DOHH2 (cell line): ENCODE measurements around the gene ZMIZ1.

Experiments
- H3F3A ChIP-seq: fragments of 200-600 bp; sonication (generic), shearing (Covaris generic); 2 replicates; pipeline ENCODE4 v1.6.0; 2016; ENCODE audit warnings: antibody characterized with exemption, mild to moderate bottlenecking; ENCODE audit not compliant: control insufficient read depth, insufficient read depth
- H3K27ac ChIP-seq: fragments of 200-600 bp; sonication (generic); 2 replicates; pipeline ENCODE4 v1.5.1; 2014; ENCODE audit warnings: low read depth, mild to moderate bottlenecking, low read length, moderate library complexity
- H3K27me3 ChIP-seq: fragments of 200-600 bp; sonication (generic); 2 replicates; pipeline ENCODE4 v1.6.1; 2014; ENCODE audit warnings: mild to moderate bottlenecking, low read length, mixed read lengths; ENCODE audit not compliant: control insufficient read depth
- H3K36me3 ChIP-seq: fragments of 200-600 bp; sonication (generic); 2 replicates; pipeline ENCODE4 v1.6.1; 2014; ENCODE audit warnings: mild to moderate bottlenecking, low read length, moderate library complexity, mixed read lengths; ENCODE audit not compliant: control insufficient read depth
- H3K4me1 ChIP-seq: fragments of 200-600 bp; sonication (generic); 2 replicates; pipeline ENCODE4 v1.6.1; 2014; ENCODE audit warnings: mild to moderate bottlenecking, low read length, mixed read lengths; ENCODE audit not compliant: control insufficient read depth
- H3K4me2 ChIP-seq: fragments of 200-600 bp; sonication (generic); 2 replicates; pipeline ENCODE4 v1.6.0; 2014; ENCODE audit warnings: mild to moderate bottlenecking, low read length, moderate library complexity
- H3K4me3 ChIP-seq: fragments of 200-600 bp; sonication (generic); 2 replicates; pipeline ENCODE4 v1.5.1; 2014; ENCODE audit warnings: mild to moderate bottlenecking, low read length, mixed read lengths
- H3K79me2 ChIP-seq: fragments of 200-600 bp; sonication (generic); 2 replicates; pipeline ENCODE4 v1.6.1; 2014; ENCODE audit warnings: mild to moderate bottlenecking, low read length, mixed read lengths; ENCODE audit not compliant: control insufficient read depth
- H3K9me2 ChIP-seq: fragments of 200-600 bp; sonication (generic); replicated peaks from 2 replicates; pipeline ENCODE4 v1.6.1; 2014; ENCODE audit warnings: mild to moderate bottlenecking, low read length, mixed read lengths; ENCODE audit not compliant: control insufficient read depth
- H3K9me3 ChIP-seq: fragments of 200-600 bp; sonication (generic); 2 replicates; pipeline ENCODE4 v1.6.1; 2014; ENCODE audit warnings: antibody characterized with exemption, low read length, mixed read lengths; ENCODE audit not compliant: control insufficient read depth, insufficient read depth
- H4K20me1 ChIP-seq: fragments of 200-600 bp; sonication (generic); 2 replicates; pipeline ENCODE4 v1.6.0; 2014; ENCODE audit warnings: low read depth, mild to moderate bottlenecking, antibody characterized with exemption, low read length, moderate library complexity; ENCODE audit not compliant: control insufficient read depth, insufficient read depth
- EZH2phosphoT487 ChIP-seq: fragments of 200-600 bp; sonication (generic); IDR thresholded peaks from 2 replicates; pipeline ENCODE4 v1.6.1; 2017; ENCODE audit warnings: borderline replicate concordance, mild to moderate bottlenecking, antibody characterized with exemption, low read length, moderate library complexity, mixed read lengths
- TF ChIP-seq, protein P1 (sequence below): fragments of 200-600 bp; sonication (generic); IDR thresholded peaks from one replicate; pipeline ENCODE4 v1.5.1; 2014; ENCODE audit warnings: antibody characterized with exemption, mild to moderate bottlenecking, low read depth, low read length; ENCODE audit not compliant: poor library complexity, severe bottlenecking

The ZMIZ1 gene

DNA sequence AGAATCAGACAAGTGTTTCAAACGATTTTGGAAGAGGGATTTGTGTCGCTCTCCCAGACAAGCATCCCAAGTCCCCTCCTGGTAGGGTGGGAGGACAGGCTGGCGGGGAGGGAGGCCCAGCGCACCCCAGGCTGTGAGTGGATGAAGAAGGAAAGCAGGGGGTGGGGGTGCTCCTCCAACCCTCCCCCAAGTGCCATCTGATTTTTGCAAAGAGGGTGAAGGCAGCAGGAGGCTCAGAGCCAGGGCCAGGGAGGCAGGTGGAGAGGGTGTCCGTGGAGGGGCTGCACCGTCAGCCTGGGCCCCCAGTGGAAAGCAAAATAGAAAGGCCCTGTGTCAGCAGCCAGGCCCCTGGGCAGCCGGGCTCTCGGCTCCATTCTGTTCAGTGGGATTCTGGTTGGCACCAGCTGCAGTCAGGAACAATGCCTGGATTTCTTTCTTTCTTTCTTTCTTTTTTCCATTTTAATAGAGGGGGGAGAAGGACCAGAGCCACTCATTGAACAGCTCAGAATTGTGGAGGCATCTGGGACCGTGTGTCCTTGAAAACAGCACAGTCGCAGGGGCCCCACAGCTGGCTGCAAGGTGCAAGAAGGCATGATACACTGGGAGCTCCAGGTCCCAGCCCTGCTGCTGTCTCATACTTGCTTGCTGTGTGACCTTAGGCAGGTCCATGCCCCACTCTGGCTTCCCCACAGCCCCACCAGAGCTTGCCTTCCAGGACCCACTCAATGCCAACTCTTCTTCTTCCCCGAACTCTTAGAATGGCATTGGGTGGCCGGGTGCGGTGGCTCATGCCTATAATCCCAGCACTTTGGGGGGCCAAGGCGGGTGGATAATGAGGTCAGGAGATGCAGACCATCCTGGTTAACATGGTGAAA, 7.1 kb upstream of the ZMIZ1 start:
- Histone ChIP-seq H3K4me3 (no peak overlapping the region), H4K20me1 (0 out of 2 replicates have a peak, but pooled peaks cover 3% of the 10 kb centered on the region), H3K4me1 (peaks cover 9% of the 10 kb centered on the region), H3K9me2 (no peaks in the 10 kb centered on the region), H3K27me3 (peaks cover 70% of the 10 kb centered on the region), H3K79me2 (no peaks in the 10 kb centered on the region), H3K27ac (no peak overlapping the region), H3K9me3 (no peaks in the 10 kb centered on the region), H3K36me3 (no peaks in the 10 kb centered on the region), H3F3A (no peaks in the 10 kb centered on the region), H3K4me2 (no peak overlapping the region)
- TF ChIP-seq, protein P1, sequence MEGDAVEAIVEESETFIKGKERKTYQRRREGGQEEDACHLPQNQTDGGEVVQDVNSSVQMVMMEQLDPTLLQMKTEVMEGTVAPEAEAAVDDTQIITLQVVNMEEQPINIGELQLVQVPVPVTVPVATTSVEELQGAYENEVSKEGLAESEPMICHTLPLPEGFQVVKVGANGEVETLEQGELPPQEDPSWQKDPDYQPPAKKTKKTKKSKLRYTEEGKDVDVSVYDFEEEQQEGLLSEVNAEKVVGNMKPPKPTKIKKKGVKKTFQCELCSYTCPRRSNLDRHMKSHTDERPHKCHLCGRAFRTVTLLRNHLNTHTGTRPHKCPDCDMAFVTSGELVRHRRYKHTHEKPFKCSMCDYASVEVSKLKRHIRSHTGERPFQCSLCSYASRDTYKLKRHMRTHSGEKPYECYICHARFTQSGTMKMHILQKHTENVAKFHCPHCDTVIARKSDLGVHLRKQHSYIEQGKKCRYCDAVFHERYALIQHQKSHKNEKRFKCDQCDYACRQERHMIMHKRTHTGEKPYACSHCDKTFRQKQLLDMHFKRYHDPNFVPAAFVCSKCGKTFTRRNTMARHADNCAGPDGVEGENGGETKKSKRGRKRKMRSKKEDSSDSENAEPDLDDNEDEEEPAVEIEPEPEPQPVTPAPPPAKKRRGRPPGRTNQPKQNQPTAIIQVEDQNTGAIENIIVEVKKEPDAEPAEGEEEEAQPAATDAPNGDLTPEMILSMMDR, result no peak
- no peak for TF ChIP-seq EZH2phosphoT487

DNA sequence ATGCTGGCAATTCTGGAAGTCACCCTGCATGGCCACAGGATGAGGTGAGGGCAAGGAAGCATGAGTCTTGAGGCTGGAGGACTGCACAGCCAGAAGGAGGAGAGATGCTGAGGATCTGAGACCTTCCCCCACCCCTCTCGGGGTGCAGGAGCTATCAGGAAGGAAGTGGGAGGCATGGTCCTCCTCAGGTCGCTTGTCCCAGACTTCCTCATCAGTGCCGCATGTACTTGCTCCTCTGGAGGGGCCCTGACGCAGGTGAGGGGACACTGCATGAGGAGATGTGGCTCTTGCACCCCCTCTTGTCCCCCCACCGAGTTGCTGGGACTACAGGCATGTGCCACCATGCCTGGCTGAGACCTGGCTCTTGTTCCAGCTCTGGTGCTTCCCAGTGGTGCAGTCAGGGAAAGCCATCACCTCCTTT, 5.7 kb upstream of the ZMIZ1 start:
- no peak overlapping the region for H3K4me3 ChIP-seq
- 0 out of 2 replicates have a peak, but pooled peaks cover 3% of the 10 kb centered on the region for H4K20me1 ChIP-seq
- TF ChIP-seq, protein P1, result no peak
- no peak for TF ChIP-seq EZH2phosphoT487
- H3K79me2 ChIP-seq, result no peaks in the 10 kb centered on the region
- H3K4me2 ChIP-seq, result no peak overlapping the region
- no peaks in the 10 kb centered on the region for H3K36me3 ChIP-seq
- no peaks in the 10 kb centered on the region for H3K9me2 ChIP-seq
- peaks cover 20% of the 10 kb centered on the region for H3K4me1 ChIP-seq
- no peak overlapping the region for H3K27ac ChIP-seq
- H3F3A ChIP-seq, result no peaks in the 10 kb centered on the region
- H3K9me3 ChIP-seq, result no peaks in the 10 kb centered on the region
- peaks cover 67% of the 10 kb centered on the region for H3K27me3 ChIP-seq

DNA sequence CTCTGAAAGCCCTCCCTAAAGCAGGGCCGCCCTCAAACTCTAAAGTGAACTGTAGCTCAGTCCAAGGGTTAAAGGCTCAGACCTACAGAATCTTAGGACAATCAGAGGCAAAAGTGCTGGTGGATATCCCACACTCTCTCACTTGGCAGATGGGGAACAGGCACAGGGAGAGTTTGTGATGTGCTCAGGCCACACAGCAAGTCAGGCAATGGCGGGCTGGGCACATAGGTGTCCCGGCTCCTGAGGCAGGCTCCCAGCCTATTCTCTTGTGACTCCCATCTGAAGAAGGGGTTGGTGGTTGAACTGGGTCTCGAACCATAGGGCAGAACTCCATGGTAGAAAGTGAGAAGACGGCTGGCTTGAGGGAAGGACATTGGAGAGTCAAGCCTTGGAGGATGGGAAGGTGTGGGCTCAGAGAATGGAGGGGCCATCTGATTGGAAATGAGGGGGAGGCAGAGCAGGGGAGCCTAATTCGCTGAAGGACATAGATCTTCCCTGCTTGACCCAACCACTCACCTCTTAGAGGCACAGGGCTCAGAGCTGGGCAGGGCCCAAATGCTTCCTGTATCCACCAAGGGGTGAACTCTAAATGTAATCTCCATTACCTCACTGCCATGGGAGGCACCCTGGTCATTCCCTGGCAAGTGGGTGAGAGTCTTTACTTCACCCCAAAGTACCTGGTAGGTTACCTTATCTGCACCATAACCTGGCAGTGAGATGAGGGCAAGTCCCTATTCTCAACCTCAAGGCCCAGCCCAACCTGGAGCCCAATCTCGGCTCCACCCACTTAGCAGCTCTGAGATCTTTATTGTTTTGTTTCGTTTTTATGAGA, 4.9 kb upstream of the ZMIZ1 start:
- TF ChIP-seq EZH2phosphoT487, result no peak
- TF ChIP-seq, protein P1, result no peak
- H4K20me1 ChIP-seq, result 0 out of 2 replicates have a peak, but pooled peaks cover 3% of the 10 kb centered on the region
- H3K9me2 ChIP-seq, result no peaks in the 10 kb centered on the region
- H3F3A ChIP-seq, result no peaks in the 10 kb centered on the region
- H3K4me1 ChIP-seq, result peaks cover 25% of the 10 kb centered on the region
- no peak overlapping the region for H3K4me3 ChIP-seq
- H3K27ac ChIP-seq, result no peak overlapping the region
- H3K4me2 ChIP-seq, result no peak overlapping the region
- no peaks in the 10 kb centered on the region for H3K36me3 ChIP-seq
- no peaks in the 10 kb centered on the region for H3K79me2 ChIP-seq
- H3K9me3 ChIP-seq, result no peaks in the 10 kb centered on the region
- peaks cover 72% of the 10 kb centered on the region for H3K27me3 ChIP-seq
